GM12878 (cell line): ENCODE results near the gene ACTR8. TPM values are rescaled to one million over a fixed set of nuclear protein-coding genes. Genes with fewer than 3 reads are reported as not detected.

ENCODE experiments used
- CBX5 ChIP-seq: sonication (generic); IDR thresholded peaks from 2 replicates; pipeline ENCODE4 v1.6.1; 2016; ENCODE audit warnings: low read depth, moderate library complexity, mild to moderate bottlenecking, inconsistent platforms
- DPF2 ChIP-seq: fragments of 450-650 bp; IDR thresholded peaks from 2 replicates; pipeline ENCODE4 v1.6.1; 2017; ENCODE audit warnings: mild to moderate bottlenecking
- E2F8 ChIP-seq: fragments of 450-650 bp; IDR thresholded peaks from 2 replicates; pipeline ENCODE4 v1.6.1; 2018; ENCODE audit warnings: mild to moderate bottlenecking, low read depth, moderate library complexity; ENCODE audit not compliant: partially characterized antibody
- GATAD2B ChIP-seq: fragments of 450-650 bp; conservative IDR thresholded peaks from 2 replicates; pipeline ENCODE4 v1.6.1; 2017; ENCODE audit warnings: low read depth, mild to moderate bottlenecking, moderate library complexity
- IKZF2 ChIP-seq, 2 experiments: fragments of 450-650 bp; IDR thresholded peaks; 2 replicates each; pipeline ENCODE4 v1.6.1; 2017; ENCODE audit warnings: mild to moderate bottlenecking in 2 of 2, moderate library complexity in 2 of 2
- IRF4 ChIP-seq: IDR thresholded peaks from 2 replicates; pipeline ENCODE4 v1.6.1; 2011; ENCODE audit warnings: low read depth, low read length
- KAT2A ChIP-seq: conservative IDR thresholded peaks from 2 replicates; pipeline ENCODE4 v1.6.1; 2011; ENCODE audit warnings: low read depth, low read length; ENCODE audit not compliant: control insufficient read depth
- NBN ChIP-seq: fragments of 450-650 bp; IDR thresholded peaks from 2 replicates; pipeline ENCODE4 v1.6.1; 2016
- NR2C1 ChIP-seq: fragments of 450-650 bp; IDR thresholded peaks from 2 replicates; pipeline ENCODE4 v1.6.1; 2017; ENCODE audit warnings: antibody characterized with exemption, mild to moderate bottlenecking, moderate library complexity
- NR2F1 ChIP-seq: fragments of 450-650 bp; conservative IDR thresholded peaks from 2 replicates; pipeline ENCODE4 v1.6.1; 2017; ENCODE audit warnings: mild to moderate bottlenecking
- POU2F2 ChIP-seq: IDR thresholded peaks from 3 replicates; pipeline ENCODE4 v1.6.1; 2011; ENCODE audit warnings: low read depth, mild to moderate bottlenecking, low read length, borderline replicate concordance
- SMARCA5 ChIP-seq: fragments of 450-650 bp; IDR thresholded peaks from 2 replicates; pipeline ENCODE4 v1.6.1; 2017; ENCODE audit warnings: mild to moderate bottlenecking
- TCF3 ChIP-seq: IDR thresholded peaks from 2 replicates; pipeline ENCODE4 v1.6.1; 2012; ENCODE audit warnings: low read depth, mild to moderate bottlenecking, low read length, borderline replicate concordance; ENCODE audit not compliant: insufficient read depth
- YY1 ChIP-seq: IDR thresholded peaks from 2 replicates; pipeline ENCODE4 v1.6.1; 2011; ENCODE audit warnings: low read depth, mild to moderate bottlenecking, low read length
- ZNF217 ChIP-seq: fragments of 450-650 bp; IDR thresholded peaks from 2 replicates; pipeline ENCODE4 v1.6.1; 2017; ENCODE audit warnings: antibody characterized with exemption, mild to moderate bottlenecking
- ZNF24 ChIP-seq: fragments of 450-650 bp; IDR thresholded peaks from 2 replicates; pipeline ENCODE4 v1.6.1; 2017; ENCODE audit warnings: antibody characterized with exemption, mild to moderate bottlenecking
- ZNF687 ChIP-seq: fragments of 450-650 bp; IDR thresholded peaks from 2 replicates; pipeline ENCODE4 v1.6.1; 2017; ENCODE audit warnings: mild to moderate bottlenecking, moderate library complexity
- polyA plus RNA-seq, 11 experiments: library from polyadenylated mRNA; depleted of rRNA in 4 of 11; unstranded in 6 of 11; stranded (reverse) in 5 of 11; fragments of >200 nt; fragmentation: Nextera tagmentation in 4 of 11; fragmentation: Illumina TruSeq in 1 of 11; extraction: Ambion mirVana in 4 of 11; extraction: Trizol in 1 of 11; gene quantifications; 1 replicate in 1 of 11; 2 replicates in 10 of 11; pipeline versions ENCODE4 v1.2.1 to v1.2.3, GENCODE V29; 2011 to 2016; ENCODE audit warnings: inconsistent platforms in 2 of 11, missing spikeins in 2 of 11, low read depth in 1 of 11
- total RNA-seq, 4 experiments: library from RNA; depleted of rRNA in 3 of 4; stranded (reverse); fragments of >200 nt in 3 of 4; fragmentation: Illumina TruSeq in 1 of 4; extraction: Trizol in 1 of 4; gene quantifications; 2 replicates each; pipeline versions ENCODE4 v1.2.1 to v1.2.3, GENCODE V29; 2013 to 2021

Gene ACTR8
- total and polyA plus RNA-seq, 10 of the 15 experiments (the other 5 are each of a cell fraction or from before 2014, with no cell fraction given) = 5.3 to 35.7 (median 26.4) TPM

- no peak for TF ChIP-seq E2F8
- TF ChIP-seq NR2C1 = peak; percentile 25; the same call in 1 of the 2 replicates
- TF ChIP-seq DPF2 = peak; percentile 61; the same call in 1 of the 2 replicates
- peak; percentile 90 for TF ChIP-seq NR2F1
- TF ChIP-seq IKZF2 (IDR thresholded peaks at IDR 0.05) = peak in 1 of 2 experiments; percentile 70; a peak in 1 of 4 replicates
- TF ChIP-seq IRF4 = no peak
- peak; percentile 81; the same call in 1 of the 2 replicates for TF ChIP-seq ZNF24
- TF ChIP-seq GATAD2B = no peak; the same call in 1 of the 2 replicates
- no peak for TF ChIP-seq CBX5
- no peak for TF ChIP-seq KAT2A
- TF ChIP-seq ZNF687 = peak; percentile 31
- TF ChIP-seq NBN = 0 out of 2 replicates have a peak, but pooled peaks have one; percentile 29
- peak; percentile 5; the same call in 1 of the 3 replicates for TF ChIP-seq POU2F2
- peak; percentile 66; the same call in 1 of the 2 replicates for TF ChIP-seq TCF3
- peak; percentile 29; the same call in 1 of the 2 replicates for TF ChIP-seq ZNF217
- no peak for TF ChIP-seq YY1
- TF ChIP-seq SMARCA5 = 0 out of 2 replicates have a peak, but pooled peaks have one; percentile 15
Measured at GRCh38 chr3:53843195-53844177, 38.5 kb downstream of the ACTR8 start (continued).
